ENCODE measurements around the gene APCDD1L.

The APCDD1L gene

GRCh38 chr20:58515233-58516212 lies at the start of gene APCDD1L:
APCDD1L (minus strand) TSS chr20:58515399; CDS start chr20:58514707, 692 bp downstream.
- H3K27me3 Mint-ChIP-seq: peaks cover 56% of the 10 kb centered on the region
- no peak for DNase-seq
- no peak within 1 kb of the TSS for H3K27ac Mint-ChIP-seq
- CTCF ChIA-PET: no interaction called here
- no peaks in the 10 kb centered on the region for H3K4me1 Mint-ChIP-seq
- H3K9me3 Mint-ChIP-seq: no peaks in the 10 kb centered on the region
- H3K4me3 Mint-ChIP-seq: no peak within 1 kb of the TSS
- no peaks in the 10 kb centered on the region for H3K36me3 Mint-ChIP-seq

GRCh38 chr20:58559368-58559729 lies 44.1 kb upstream of the APCDD1L start:
- peaks cover 34% of the 10 kb centered on the region for H3K27me3 Mint-ChIP-seq
- no peaks in the 10 kb centered on the region for H3K9me3 Mint-ChIP-seq
- no peak overlapping the region for H3K27ac Mint-ChIP-seq
- H3K4me3 Mint-ChIP-seq: no peak overlapping the region
- no peaks in the 10 kb centered on the region for H3K4me1 Mint-ChIP-seq
- CTCF ChIA-PET: no interaction called here
- H3K36me3 Mint-ChIP-seq: no peaks in the 10 kb centered on the region
- DNase-seq: no peak

DNA sequence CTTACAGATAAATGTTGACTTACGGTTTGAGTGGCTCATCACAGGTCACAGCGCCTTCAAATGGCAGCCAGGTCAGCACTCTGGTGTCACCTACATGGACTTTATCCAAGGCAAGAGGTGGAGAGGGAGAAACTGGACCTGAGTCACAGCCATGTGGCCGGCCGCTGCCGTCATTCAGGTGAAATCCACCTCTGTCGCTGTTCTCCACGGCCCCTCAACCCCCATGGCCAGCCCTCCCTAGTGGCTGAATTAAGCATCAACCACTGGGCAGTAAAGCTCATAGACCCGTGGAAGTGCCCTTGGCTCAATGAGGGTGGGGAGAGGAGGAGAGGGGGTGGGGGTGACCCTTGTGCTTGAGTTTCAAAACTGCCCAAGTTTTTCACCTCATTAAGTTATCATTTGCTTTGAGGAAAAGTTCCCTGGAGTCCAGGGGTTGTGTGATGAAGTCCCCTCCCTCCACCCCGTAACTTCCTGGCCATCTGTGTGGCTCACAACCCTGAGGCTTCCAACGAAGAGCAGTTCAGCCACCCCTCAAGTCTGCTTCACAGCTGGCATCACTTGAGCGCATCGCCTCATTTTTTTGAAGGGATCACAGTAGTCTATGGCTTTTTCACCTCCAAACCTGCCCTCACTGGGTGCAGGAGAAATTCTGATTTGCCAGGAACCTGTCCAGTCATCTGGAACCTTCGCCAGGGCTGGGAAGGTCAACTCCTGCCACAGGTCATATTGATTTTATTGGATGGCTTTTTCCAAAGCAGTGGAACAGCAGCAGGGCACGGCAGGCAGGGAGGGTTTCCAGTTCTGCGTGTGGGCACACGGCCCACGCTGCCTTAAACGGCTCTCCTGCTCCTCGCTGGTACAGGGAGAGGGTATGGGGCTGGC lies 43.5 kb upstream of the APCDD1L start:
- H3K9me3 Mint-ChIP-seq: no peaks in the 10 kb centered on the region
- H3K27me3 Mint-ChIP-seq: peaks cover 39% of the 10 kb centered on the region
- no peak for DNase-seq
- no peaks in the 10 kb centered on the region for H3K4me1 Mint-ChIP-seq
- H3K36me3 Mint-ChIP-seq: no peaks in the 10 kb centered on the region
- no peak overlapping the region for H3K27ac Mint-ChIP-seq
- H3K4me3 Mint-ChIP-seq: no peak overlapping the region
- CTCF ChIA-PET: no interaction called here

DNA sequence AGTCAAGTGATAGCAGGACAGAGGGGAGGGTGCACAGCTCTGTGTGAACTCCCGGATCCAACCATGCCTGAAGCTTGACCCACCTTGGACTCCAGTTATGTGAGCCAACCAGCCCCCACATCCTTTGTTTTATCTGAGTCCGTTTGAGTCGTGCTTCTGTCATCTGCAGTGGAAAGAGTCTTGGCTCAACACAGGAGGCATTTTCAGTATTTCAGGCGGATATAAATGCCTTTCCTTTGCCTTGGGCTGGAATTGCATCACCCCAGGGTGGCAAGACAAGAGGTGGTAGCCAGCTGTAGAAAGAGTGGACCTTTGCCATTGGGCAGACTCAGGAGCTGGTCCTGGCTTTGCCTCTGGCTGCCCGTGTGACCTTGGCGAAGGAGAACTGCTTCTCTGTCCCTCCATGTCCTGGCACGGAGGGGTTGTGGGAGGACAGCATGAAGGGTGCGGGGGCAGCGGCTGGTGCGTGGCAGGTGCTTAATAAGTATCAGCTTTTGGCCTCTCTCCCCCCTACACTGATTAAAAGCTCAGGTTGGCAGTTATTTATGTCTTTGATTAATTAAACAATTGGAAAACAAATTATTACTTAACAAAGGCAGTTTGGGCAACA lies 42.6 kb upstream of the APCDD1L start:
- H3K36me3 Mint-ChIP-seq: no peaks in the 10 kb centered on the region
- no peaks in the 10 kb centered on the region for H3K4me1 Mint-ChIP-seq
- no peak for DNase-seq
- CTCF ChIA-PET: no interaction called here
- no peak overlapping the region for H3K4me3 Mint-ChIP-seq
- peaks cover 46% of the 10 kb centered on the region for H3K27me3 Mint-ChIP-seq
- no peak overlapping the region for H3K27ac Mint-ChIP-seq
- H3K9me3 Mint-ChIP-seq: no peaks in the 10 kb centered on the region

- Mint-ChIP-seq H3K36me3 (no peaks in the 10 kb centered on the region), H3K27ac (no peak overlapping the region), H3K9me3 (no peaks in the 10 kb centered on the region), H3K4me3 (no peak overlapping the region), H3K4me1 (no peaks in the 10 kb centered on the region), H3K27me3 (peaks cover 52% of the 10 kb centered on the region)
- CTCF ChIA-PET: no interaction called here
- DNase-seq: no peak
Observed at GRCh38 chr20:58556961-58557360, 41.8 kb upstream of the APCDD1L start.

- Mint-ChIP-seq H3K36me3 (no peaks in the 10 kb centered on the region), H3K27ac (no peak overlapping the region), H3K4me3 (no peak overlapping the region), H3K4me1 (no peaks in the 10 kb centered on the region), H3K27me3 (peaks cover 48% of the 10 kb centered on the region), H3K9me3 (no peaks in the 10 kb centered on the region)
- DNase-seq: no peak
- CTCF ChIA-PET: no interaction called here
Observed at GRCh38 chr20:58555078-58555765, 40.0 kb upstream of the APCDD1L start.

GRCh38 chr20:58554541-58554940 lies 39.3 kb upstream of the APCDD1L start:
- Mint-ChIP-seq H3K27me3 (peaks cover 44% of the 10 kb centered on the region), H3K27ac (no peak overlapping the region), H3K36me3 (no peaks in the 10 kb centered on the region), H3K4me1 (no peaks in the 10 kb centered on the region), H3K4me3 (no peak overlapping the region), H3K9me3 (no peaks in the 10 kb centered on the region)
- CTCF ChIA-PET: no interaction called here
- DNase-seq: no peak

GRCh38 chr20:58553841-58554240 lies 38.6 kb upstream of the APCDD1L start:
- Mint-ChIP-seq H3K4me1 (no peaks in the 10 kb centered on the region), H3K27ac (no peak overlapping the region)
- CTCF ChIA-PET: no interaction called here

GRCh38 chr20:58553166-58553696 lies 38.0 kb upstream of the APCDD1L start:
- Mint-ChIP-seq H3K4me3 (no peak overlapping the region), H3K4me1 (no peaks in the 10 kb centered on the region), H3K27me3 (peaks cover 49% of the 10 kb centered on the region), H3K27ac (no peak overlapping the region), H3K36me3 (no peaks in the 10 kb centered on the region), H3K9me3 (no peaks in the 10 kb centered on the region)
- CTCF ChIA-PET: no interaction called here
- no peak for DNase-seq

More at GRCh38 chr20:58553841-58554240, 38.6 kb upstream of the APCDD1L start:
- Mint-ChIP-seq H3K36me3 (no peaks in the 10 kb centered on the region), H3K4me3 (no peak overlapping the region), H3K27me3 (peaks cover 48% of the 10 kb centered on the region), H3K9me3 (no peaks in the 10 kb centered on the region)
- no peak for DNase-seq

GRCh38 chr20:58552366-58552934 lies 37.3 kb upstream of the APCDD1L start:
- CTCF ChIA-PET: no interaction called here
- H3K27me3 Mint-ChIP-seq: peaks cover 43% of the 10 kb centered on the region
- no peak for DNase-seq

DNA sequence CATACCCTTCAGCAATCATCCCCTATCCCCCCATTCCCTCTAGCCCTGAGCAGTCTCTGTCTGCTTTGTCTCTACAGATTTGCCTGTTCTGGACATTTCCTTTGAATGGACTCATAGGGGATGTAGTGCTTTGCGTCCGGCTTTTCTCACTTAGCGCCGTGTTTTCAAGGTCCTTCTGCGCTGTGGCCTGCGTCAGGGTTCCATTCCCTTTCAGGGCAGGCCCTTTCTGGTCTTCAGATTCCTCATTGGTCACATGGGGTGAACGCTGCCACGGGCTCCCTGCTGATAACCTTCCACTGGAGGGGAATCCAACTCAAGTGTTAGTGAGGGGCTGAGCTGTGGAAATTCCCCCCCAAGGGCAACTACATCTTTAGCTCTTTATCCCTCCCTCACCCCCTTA lies 36.4 kb upstream of the APCDD1L start:
- H3K4me3 Mint-ChIP-seq: no peak overlapping the region
- no peak for DNase-seq
- no peaks in the 10 kb centered on the region for H3K4me1 Mint-ChIP-seq
- CTCF ChIA-PET: no interaction called here
- no peaks in the 10 kb centered on the region for H3K36me3 Mint-ChIP-seq
- no peaks in the 10 kb centered on the region for H3K9me3 Mint-ChIP-seq
- H3K27me3 Mint-ChIP-seq: peaks cover 37% of the 10 kb centered on the region
- H3K27ac Mint-ChIP-seq: no peak overlapping the region

More at GRCh38 chr20:58552366-58552934, 37.3 kb upstream of the APCDD1L start:
- Mint-ChIP-seq H3K9me3 (no peaks in the 10 kb centered on the region), H3K4me3 (no peak overlapping the region), H3K4me1 (no peaks in the 10 kb centered on the region), H3K36me3 (no peaks in the 10 kb centered on the region), H3K27ac (no peak overlapping the region)

DNA sequence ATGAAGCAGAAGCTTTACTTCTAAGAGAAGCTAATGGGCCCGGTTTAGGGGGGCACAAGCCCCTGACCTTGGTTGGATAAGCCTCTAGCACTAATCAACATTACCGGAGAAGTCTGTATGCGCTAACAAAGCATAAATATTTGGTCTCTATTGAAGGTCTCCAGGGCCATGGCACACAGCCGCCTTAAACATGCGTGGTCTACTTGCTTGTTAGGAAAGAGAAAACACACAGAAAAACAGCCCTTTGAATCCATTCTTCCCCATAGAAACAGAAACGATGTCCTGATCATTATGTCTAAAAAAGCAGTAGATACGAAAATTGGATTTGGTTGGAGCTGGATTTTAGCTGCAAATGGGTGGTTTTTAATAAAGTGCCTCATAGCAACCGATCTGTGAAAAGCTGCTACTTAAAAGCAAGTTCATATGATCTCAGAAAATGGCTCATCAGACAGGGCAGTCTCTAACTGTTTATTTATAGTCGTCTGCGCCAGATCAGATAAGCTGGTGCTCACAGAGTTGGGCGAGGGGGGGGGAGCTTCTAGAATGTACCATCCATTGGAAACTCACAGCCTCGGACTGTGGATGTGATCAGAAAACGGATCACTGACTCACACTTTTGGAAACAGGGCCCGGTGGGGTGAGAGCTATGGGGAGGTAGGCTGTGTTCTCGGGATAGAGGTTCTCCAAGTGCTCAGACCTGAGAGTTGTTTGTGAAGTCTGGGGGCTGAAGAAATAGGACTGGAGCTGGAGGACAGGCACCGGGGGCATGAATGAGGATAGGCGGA lies 35.3 kb upstream of the APCDD1L start:
- CTCF ChIA-PET: no interaction called here
- Mint-ChIP-seq H3K27ac (no peak overlapping the region), H3K36me3 (no peaks in the 10 kb centered on the region), H3K9me3 (no peaks in the 10 kb centered on the region), H3K4me1 (no peaks in the 10 kb centered on the region), H3K4me3 (no peak overlapping the region), H3K27me3 (peaks cover 37% of the 10 kb centered on the region)
- no peak for DNase-seq

Data from activated naive CD4-positive, alpha-beta T cell treated with anti-CD3 and anti-CD28 coated beads, Interleukin-2, amount 10 ng/mL, durations not matched to agents 7 days and 5 days (primary cell).